Testis (tissue), 5 donors: Measurements from ENCODE around the gene STX18. TPM values are rescaled to one million over a fixed set of nuclear protein-coding genes. Genes with fewer than 3 reads are reported as not detected.

Source experiments
- DNase-seq: peaks from one replicate; pipeline ENCODE4 v3.0.0-alpha.2; 2019
- H3K27ac ChIP-seq, 2 donors: fragments of 200-600 bp; sonication (generic); one replicate each; pipeline ENCODE4 v1.5.1; 2019
- H3K27me3 ChIP-seq: fragments of 200-600 bp; sonication (generic); one replicate; pipeline ENCODE4 v1.5.1; 2019
- H3K36me3 ChIP-seq: fragments of 200-600 bp; sonication (generic); one replicate; pipeline ENCODE4 v1.5.1; 2017; ENCODE audit warnings: low read depth; ENCODE audit errors: missing control alignments
- H3K4me1 ChIP-seq: fragments of 200-600 bp; sonication (generic); one replicate; pipeline ENCODE4 v1.5.1; 2019
- H3K4me3 ChIP-seq, 2 donors: fragments of 200-600 bp; sonication (generic); one replicate each; pipeline ENCODE4 v1.5.1; 2017 to 2019
- H3K9me3 ChIP-seq: fragments of 200-600 bp; sonication (generic); one replicate; pipeline ENCODE4 v1.5.1; 2017
- CTCF ChIP-seq, 3 experiments: fragments of 450-650 bp in 2 of 3; fragments of 200-600 bp in 1 of 3; sonication (generic) in 1 of 3; IDR thresholded peaks; one replicate each; pipeline ENCODE4 v1.5.1; 2016 to 2019; ENCODE audit warnings: antibody characterized with exemption in 3 of 3, mild to moderate bottlenecking in 2 of 3, moderate library complexity in 1 of 3
- POLR2A ChIP-seq: fragments of 450-650 bp; IDR thresholded peaks from one replicate; pipeline ENCODE4 v1.6.1; 2017; ENCODE audit warnings: antibody characterized with exemption, mild to moderate bottlenecking, moderate library complexity
- WGBS, 2 donors: methylation state at CpG; one replicate each; pipeline ENCODE4 v1.1.5; 2018; 5-methylcytosine and 5-hydroxymethylcytosine counted together
- intact Hi-C: fragments of 100-400 bp; cut with DNase I; formaldehyde crosslinking; loops from one replicate; pipeline ENCODE4 v1.15.1; 2023; ENCODE audit warnings: low total_unique reads
- long read RNA-seq, 2 donors: transcript quantifications; one replicate each; lab custom pipeline, GENCODE V29; 2026
- polyA plus RNA-seq: library from polyadenylated mRNA; stranded (reverse); fragments of 350-450 nt; fragmentation: Illumina TruSeq; extraction: RNeasy Lipid Tissue Mini Kit (QIAGEN cat#74804); gene quantifications from one replicate; pipeline ENCODE4 v1.2.3, GENCODE V29; 2014; ENCODE audit warnings: low read depth, low replicate concordance; ENCODE audit not compliant: insufficient read depth
- total RNA-seq, 2 donors: library from RNA; depleted of rRNA; stranded (reverse); fragments of >200 nt; gene quantifications; one replicate each; pipeline ENCODE4 v1.2.3, GENCODE V29; 2016

STX18 gene
- 10 to 100 TPM; 53.5 to 55.0 TPM for total RNA-seq
- polyA plus RNA-seq: 111 TPM
- long read RNA-seq, donor 1, transcript STX18-201 (11 exons, 2,138 nt): major isoform, 14 of 69 reads
- long read RNA-seq, donor 1, partial matches to known transcripts: 47 of 69 reads
- long read RNA-seq, donor 1, other reads (novel, unspliced or antisense): 7 of 69 reads
- long read RNA-seq, donor 2, transcript STX18-201 (11 exons, 2,138 nt): major isoform, 8 of 8 reads
- long read RNA-seq, donor 2, partial matches to known transcripts: 0 of 8 reads
- long read RNA-seq, donor 2, other reads (novel, unspliced or antisense): 0 of 8 reads

DNA sequence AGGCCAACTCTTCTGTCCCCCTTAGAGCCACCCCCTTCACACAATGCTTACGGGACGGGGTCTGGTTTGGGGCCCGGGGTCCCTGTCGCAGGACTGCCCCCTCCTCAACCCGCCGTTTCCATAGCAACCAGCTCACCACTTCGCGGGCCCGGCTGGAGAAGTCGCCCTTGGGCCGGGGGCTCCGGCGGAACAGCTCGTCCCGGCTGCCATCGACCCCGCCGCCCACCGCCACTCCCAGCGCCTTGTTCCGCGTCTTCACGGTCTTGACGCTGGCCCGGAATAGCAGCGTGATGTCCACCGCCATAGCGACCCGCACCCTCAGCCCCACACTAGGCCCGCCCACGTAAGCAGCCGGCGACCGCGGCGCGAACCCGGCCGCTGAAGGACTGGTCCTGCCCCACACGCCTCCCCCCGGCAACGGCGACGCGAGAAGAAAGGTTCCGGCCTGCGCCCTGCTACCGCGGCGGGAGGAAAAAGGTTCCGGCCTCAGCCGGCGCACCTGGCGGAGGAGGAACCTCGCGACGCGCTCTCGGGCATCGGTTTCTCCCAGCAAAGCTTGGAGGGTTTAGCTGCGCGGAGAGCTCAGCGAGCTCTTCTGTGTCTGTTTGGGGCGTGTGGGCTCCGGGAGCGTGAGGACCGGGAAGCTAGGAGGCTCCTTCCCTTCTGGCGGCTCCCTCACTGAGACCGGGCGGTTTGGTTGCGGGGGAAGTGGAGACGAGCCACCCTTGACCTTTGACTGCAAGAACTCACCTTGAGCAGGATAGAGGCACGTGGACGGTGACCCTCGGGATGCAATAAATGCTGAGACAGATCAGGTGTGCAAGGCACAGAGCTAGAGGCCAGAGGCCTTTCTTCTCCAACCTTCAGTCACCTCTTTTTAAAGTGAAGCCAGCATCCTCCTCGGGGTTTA, at the start of gene STX18:
STX18 (minus strand) TSS at position 388 of the 910 bp plus-strand sequence; CDS start at position 304, 84 bp downstream.
- H3K27me3 ChIP-seq: no peaks in the 10 kb centered on the region
- H3K9me3 ChIP-seq: no peaks in the 10 kb centered on the region
- H3K4me3 ChIP-seq: peak within 1 kb of the TSS; percentile 96
- peaks cover 16% of the 10 kb centered on the region for H3K4me1 ChIP-seq
- intact Hi-C loops: no loop called here
- H3K36me3 ChIP-seq: no peaks in the 10 kb centered on the region
- DNase-seq: peak; percentile 81
- TF ChIP-seq CTCF (IDR thresholded peaks at IDR 0.05): peak in 1 of 3 experiments; percentile 26
- no peak for TF ChIP-seq POLR2A
- WGBS, 2 donors: 1 to 2% methylated on average over 8 to 75 of the region's 76 CpGs
- peak within 1 kb of the TSS; percentile 88 to 89 for H3K27ac ChIP-seq

DNA sequence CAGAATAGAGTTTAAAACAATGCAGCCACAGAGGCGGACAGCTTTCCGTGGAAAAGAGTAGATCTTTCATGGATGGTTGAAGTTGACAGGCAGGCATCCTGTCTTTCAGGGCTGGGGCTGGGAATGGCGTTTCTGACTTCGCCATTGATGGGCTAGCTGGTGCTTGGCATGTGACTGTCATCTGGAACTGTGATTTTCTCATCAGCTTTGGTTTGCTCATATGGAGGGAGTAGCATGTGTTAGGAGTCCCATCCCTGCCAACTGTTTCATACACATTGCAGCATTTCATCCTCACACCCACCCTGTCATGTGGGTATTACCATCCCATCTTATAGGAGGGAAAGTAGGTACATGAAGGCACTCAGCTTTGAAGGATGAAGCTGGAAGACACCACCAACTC, 49.2 kb upstream of the STX18 start:
- intact Hi-C loops: no loop called here
- no peak for TF ChIP-seq CTCF (IDR thresholded peaks at IDR 0.05)
- TF ChIP-seq POLR2A: no peak
- no peaks in the 10 kb centered on the region for H3K9me3 ChIP-seq
- DNase-seq: no peak
- no peak overlapping the region for H3K4me3 ChIP-seq
- no peaks in the 10 kb centered on the region for H3K36me3 ChIP-seq
- H3K4me1 ChIP-seq: no peaks in the 10 kb centered on the region
- H3K27me3 ChIP-seq: no peaks in the 10 kb centered on the region
- WGBS, 2 donors: 78 to 80% methylated on average over 4 of the region's 4 CpGs
- H3K27ac ChIP-seq: no peak overlapping the region

GRCh38 chr4:4590546-4590945, 48.7 kb upstream of the STX18 start:
- WGBS, 2 donors: 52 to 66% methylated on average over 7 of the region's 7 CpGs
- intact Hi-C loops: no loop called here

DNA sequence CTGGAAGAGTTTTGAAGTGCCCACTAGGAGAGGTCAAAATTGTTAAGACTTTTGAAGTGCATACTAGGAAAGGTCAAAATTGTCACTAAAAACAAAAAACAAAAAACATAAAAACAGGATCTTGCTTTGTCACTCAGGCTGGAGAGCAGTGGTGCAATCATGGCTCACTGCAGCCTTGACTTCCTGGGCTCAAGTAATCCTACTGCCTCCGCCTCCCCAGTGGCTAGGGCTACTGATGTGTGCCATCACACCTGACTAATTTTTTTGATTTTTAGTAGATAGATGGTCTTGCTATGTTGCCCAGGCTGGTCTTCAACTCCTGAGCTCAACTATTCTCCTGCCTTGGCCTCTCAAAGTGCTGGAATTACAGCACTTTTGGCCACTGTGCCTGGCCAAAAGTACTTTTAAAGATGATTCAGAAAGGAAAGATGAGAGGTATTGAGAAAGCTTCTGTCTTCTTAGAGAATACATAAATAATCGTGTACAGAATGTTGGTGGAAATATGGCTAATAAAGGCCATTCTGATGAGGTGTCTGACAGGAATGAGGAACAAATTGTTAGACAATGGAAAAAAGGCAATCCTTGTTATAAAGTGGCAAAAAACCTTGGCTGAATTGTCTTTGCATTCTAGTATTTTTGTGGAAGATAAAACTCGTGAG, 43.3 kb upstream of the STX18 start:
- Histone ChIP-seq H3K27ac (no peak overlapping the region), H3K36me3 (no peaks in the 10 kb centered on the region), H3K27me3 (no peaks in the 10 kb centered on the region), H3K4me1 (no peaks in the 10 kb centered on the region), H3K9me3 (no peaks in the 10 kb centered on the region), H3K4me3 (no peak overlapping the region)
- no peak for DNase-seq
- 83 to 85% methylated on average over 3 of the region's 3 CpGs for WGBS, 2 donors
- intact Hi-C loops: no loop called here
- no peak for TF ChIP-seq CTCF (IDR thresholded peaks at IDR 0.05)
- no peak for TF ChIP-seq POLR2A

More at GRCh38 chr4:4590546-4590945, 48.7 kb upstream of the STX18 start:
- no peak for TF ChIP-seq CTCF (IDR thresholded peaks at IDR 0.05)
- TF ChIP-seq POLR2A: no peak
- H3K27ac ChIP-seq: no peak overlapping the region
- no peak overlapping the region for H3K4me3 ChIP-seq
- H3K27me3 ChIP-seq: no peaks in the 10 kb centered on the region
- no peaks in the 10 kb centered on the region for H3K4me1 ChIP-seq
- no peaks in the 10 kb centered on the region for H3K9me3 ChIP-seq
- no peak for DNase-seq
- H3K36me3 ChIP-seq: no peaks in the 10 kb centered on the region
